IPS-15b (cell line): ENCODE results near the gene THOC3.
"Not testable (repeated sequence)": the region's sequence is repeated elsewhere in the genome, so short reads cannot be mapped to it uniquely, and the experiment has no call there.

Source experiments
- H3K27me3 ChIP-seq: one replicate; pipeline ENCODE4 v1.6.1; 2013; ENCODE audit warnings: low read length; ENCODE audit not compliant: control insufficient read depth, insufficient read depth
- H3K36me3 ChIP-seq: one replicate; pipeline ENCODE4 v1.6.1; 2013; ENCODE audit warnings: low read length; ENCODE audit not compliant: control insufficient read depth, insufficient read depth
- H3K4me1 ChIP-seq: one replicate; pipeline ENCODE4 v1.6.1; 2013; ENCODE audit warnings: mild to moderate bottlenecking, low read length; ENCODE audit not compliant: control insufficient read depth, insufficient read depth
- H3K4me3 ChIP-seq: one replicate; pipeline ENCODE4 v1.5.1; 2013; ENCODE audit warnings: low read depth, low read length
- H3K9ac ChIP-seq: one replicate; pipeline ENCODE4 v1.6.1; 2013; ENCODE audit warnings: low read depth, mild to moderate bottlenecking, low read length
- H3K9me3 ChIP-seq: one replicate; pipeline ENCODE4 v1.6.1; 2013; ENCODE audit warnings: mild to moderate bottlenecking, low read length; ENCODE audit not compliant: control insufficient read depth, insufficient read depth

THOC3 gene, protein sequence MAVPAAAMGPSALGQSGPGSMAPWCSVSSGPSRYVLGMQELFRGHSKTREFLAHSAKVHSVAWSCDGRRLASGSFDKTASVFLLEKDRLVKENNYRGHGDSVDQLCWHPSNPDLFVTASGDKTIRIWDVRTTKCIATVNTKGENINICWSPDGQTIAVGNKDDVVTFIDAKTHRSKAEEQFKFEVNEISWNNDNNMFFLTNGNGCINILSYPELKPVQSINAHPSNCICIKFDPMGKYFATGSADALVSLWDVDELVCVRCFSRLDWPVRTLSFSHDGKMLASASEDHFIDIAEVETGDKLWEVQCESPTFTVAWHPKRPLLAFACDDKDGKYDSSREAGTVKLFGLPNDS

GRCh38 chr5:175967471-175968372 lies at the start of gene THOC3:
TSS of gene THOC3 (minus strand) at chr5:175968315. CDS start at chr5:175968208, 107 bp downstream.
- H3K9me3 ChIP-seq, H3K36me3 ChIP-seq, H3K27me3 ChIP-seq, H3K4me1 ChIP-seq, H3K9ac ChIP-seq: not testable (repeated sequence)
- H3K4me3 ChIP-seq, result peak within 1 kb of the TSS; percentile 62

DNA sequence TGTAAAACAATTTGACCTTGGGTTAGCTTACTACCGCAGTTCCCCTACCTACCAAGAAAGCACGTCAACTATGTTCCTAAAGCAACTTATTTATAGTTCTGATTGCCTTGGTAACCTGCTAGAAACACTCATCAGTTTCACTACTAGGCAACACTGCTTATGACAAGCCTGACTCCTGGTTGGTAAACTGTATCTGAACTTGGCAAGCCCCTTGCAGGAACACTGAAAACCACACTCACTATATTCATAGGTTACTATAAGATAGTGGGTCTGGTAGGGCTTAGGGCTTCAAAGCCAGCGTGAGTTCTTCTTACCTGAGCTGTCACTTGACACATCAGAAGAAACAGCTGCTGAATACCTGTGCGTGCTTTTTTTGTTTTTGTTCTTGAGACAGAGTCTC lies 49.2 kb upstream of the THOC3 start:
- H3K36me3 ChIP-seq, H3K9ac ChIP-seq, H3K9me3 ChIP-seq, H3K4me1 ChIP-seq, H3K4me3 ChIP-seq, H3K27me3 ChIP-seq: not testable (repeated sequence)

GRCh38 chr5:176014360-176014759 lies 46.2 kb upstream of the THOC3 start:
- not testable (repeated sequence) for H3K27me3 ChIP-seq, H3K4me1 ChIP-seq, H3K9ac ChIP-seq, H3K36me3 ChIP-seq, H3K4me3 ChIP-seq, H3K9me3 ChIP-seq

DNA sequence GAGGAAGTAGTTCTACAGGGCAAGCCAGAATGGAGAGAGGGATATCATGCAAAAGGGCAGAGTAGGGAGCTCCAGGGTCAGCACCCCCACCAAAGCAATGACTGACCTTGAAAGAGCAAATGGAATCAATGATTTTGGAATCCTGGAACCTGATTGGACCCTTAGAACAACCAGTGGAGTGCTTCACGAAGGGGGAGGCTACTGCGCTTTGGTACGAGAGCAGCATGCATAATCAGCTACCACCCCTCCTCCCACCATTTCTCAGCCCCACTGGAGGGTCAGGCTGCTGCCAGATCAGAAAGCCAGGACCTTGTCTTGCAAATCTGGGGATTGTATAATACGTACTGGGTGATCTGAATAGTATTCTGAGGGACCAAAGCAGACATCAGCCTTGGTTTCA lies 43.0 kb upstream of the THOC3 start:
- H3K4me3 ChIP-seq, H3K9ac ChIP-seq, H3K9me3 ChIP-seq, H3K27me3 ChIP-seq, H3K36me3 ChIP-seq, H3K4me1 ChIP-seq: not testable (repeated sequence)

DNA sequence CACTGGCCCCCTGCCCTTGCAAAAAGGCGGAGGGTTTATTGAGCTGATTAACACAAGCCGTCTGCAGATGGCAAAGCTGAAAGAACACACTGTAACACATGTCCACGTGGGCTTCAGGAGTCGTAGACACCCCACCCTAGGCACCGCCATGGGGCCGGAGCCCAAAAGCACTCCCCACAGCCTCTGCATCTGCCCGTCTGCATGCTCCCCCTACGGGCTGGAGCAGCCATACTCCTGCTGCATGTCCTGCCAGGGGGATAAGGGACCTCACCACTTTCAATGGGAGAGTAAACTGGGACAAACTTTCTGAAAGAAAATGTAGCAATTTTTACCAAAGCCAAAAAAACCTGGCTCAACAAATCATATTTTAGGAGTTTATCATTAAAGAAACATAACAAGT lies 42.1 kb upstream of the THOC3 start:
- peak overlapping the region; percentile 22 for H3K4me3 ChIP-seq
- not testable (repeated sequence) for H3K36me3 ChIP-seq, H3K9me3 ChIP-seq, H3K27me3 ChIP-seq, H3K4me1 ChIP-seq, H3K9ac ChIP-seq

DNA sequence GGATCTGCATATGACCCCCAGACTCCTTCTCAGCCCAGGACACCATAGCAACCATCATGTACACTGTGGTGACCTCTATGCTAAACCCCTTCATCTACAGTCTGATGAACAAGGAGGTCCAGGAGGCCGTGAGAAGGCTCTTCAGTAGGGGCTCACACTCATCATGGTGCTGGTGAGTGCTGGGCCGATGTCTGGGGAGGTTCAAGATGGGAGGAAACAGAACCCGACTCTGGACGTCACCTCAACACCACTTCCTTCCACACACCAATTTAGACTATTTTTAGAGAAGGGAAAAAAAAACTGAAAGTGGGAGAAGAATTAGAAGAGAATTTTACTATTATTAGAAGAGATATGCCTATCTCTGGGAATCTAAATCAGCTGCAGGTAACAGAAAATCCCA lies 39.1 kb upstream of the THOC3 start:
- not testable (repeated sequence) for H3K9ac ChIP-seq, H3K4me3 ChIP-seq, H3K9me3 ChIP-seq, H3K36me3 ChIP-seq, H3K27me3 ChIP-seq, H3K4me1 ChIP-seq

GRCh38 chr5:176006819-176007218 lies 38.7 kb upstream of the THOC3 start:
- not testable (repeated sequence) for H3K9me3 ChIP-seq, H3K36me3 ChIP-seq, H3K4me3 ChIP-seq, H3K9ac ChIP-seq, H3K27me3 ChIP-seq, H3K4me1 ChIP-seq

- H3K9me3 ChIP-seq, H3K9ac ChIP-seq, H3K36me3 ChIP-seq, H3K4me3 ChIP-seq, H3K4me1 ChIP-seq, H3K27me3 ChIP-seq: not testable (repeated sequence)
Observed at GRCh38 chr5:175997979-175998378, 29.9 kb upstream of the THOC3 start.

GRCh38 chr5:175997495-175997894 lies 29.4 kb upstream of the THOC3 start:
- H3K27me3 ChIP-seq, H3K4me3 ChIP-seq, H3K36me3 ChIP-seq, H3K4me1 ChIP-seq, H3K9ac ChIP-seq, H3K9me3 ChIP-seq: not testable (repeated sequence)

DNA sequence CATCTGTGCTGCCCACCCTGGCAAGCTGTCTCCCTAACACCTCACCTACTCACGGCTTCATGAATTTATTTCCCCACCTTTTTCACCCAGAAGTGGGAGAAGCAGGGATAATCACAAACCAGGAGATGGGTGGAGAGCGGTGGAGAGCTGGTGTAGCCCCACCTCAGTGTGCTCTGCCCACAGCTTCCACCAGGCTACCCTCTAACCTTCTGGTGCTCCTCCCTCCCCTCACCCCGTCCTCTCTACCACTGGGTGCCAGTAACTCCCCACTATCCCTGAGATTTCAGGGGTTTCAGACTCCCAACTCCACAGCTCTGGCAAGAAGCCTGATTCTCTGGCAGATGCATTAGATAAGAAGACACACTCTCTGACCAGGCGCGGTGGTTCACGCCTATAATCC lies 28.7 kb upstream of the THOC3 start:
- not testable (repeated sequence) for H3K4me1 ChIP-seq, H3K9me3 ChIP-seq, H3K4me3 ChIP-seq, H3K27me3 ChIP-seq, H3K36me3 ChIP-seq, H3K9ac ChIP-seq

GRCh38 chr5:175995506-175995905 lies 27.4 kb upstream of the THOC3 start:
- H3K4me3 ChIP-seq, H3K36me3 ChIP-seq, H3K27me3 ChIP-seq, H3K9ac ChIP-seq, H3K4me1 ChIP-seq, H3K9me3 ChIP-seq: not testable (repeated sequence)

GRCh38 chr5:175979371-175979995 lies 11.4 kb upstream of the THOC3 start:
- not testable (repeated sequence) for H3K9me3 ChIP-seq, H3K4me1 ChIP-seq, H3K27me3 ChIP-seq, H3K4me3 ChIP-seq, H3K9ac ChIP-seq, H3K36me3 ChIP-seq
